ENCODE results near the gene TIMM10B.

DNA sequence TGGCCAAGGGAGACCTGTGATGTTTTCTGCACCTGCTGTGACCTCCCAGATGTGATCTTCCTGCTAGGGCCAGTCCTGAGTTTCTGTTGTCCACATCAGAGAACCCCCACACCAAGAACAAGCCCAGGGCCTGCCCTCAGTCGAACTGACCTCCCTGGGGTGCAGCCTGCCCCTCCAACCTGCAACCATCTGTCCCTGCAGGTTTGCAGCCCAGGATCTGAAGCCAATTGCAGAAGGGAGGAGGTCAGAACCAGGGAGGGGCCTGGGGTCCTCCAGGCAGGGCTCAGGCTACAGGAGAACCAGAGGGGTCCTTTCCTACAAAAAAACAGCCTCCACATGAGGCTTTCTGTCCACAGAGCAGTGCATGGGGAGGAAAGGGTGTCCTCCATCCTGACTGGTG is 8.4 kb upstream of the TIMM10B start:
- TF ChIP-seq CTCF (IDR thresholded peaks at IDR 0.05): no peak
- TF ChIP-seq POLR2A (IDR thresholded peaks at IDR 0.05): no peak

Data from heart left ventricle (tissue), 13 donors.